GM12878 (cell line): ENCODE data around the gene SPC24. TPM values are rescaled to one million over a fixed set of nuclear protein-coding genes. Genes with fewer than 3 reads are reported as not detected.
A peak's percentile ranks its signal among the peaks of the same experiment; 100 is the strongest.

ENCODE experiments used
- ATAC-seq: fragments of 200-7000 bp; cut with Tn5 transposase; 3 replicates; pipeline ENCODE4 v1.9.1; 2020; ENCODE audit warnings: mild to moderate bottlenecking, moderate library complexity
- BruUV-seq: library from RNA; stranded (reverse); fragments of 400-500 nt; replicated peaks from 2 replicates; lab custom pipeline; 2021; lab: Mats Ljungman, UMichigan
- CTCF ChIA-PET: fragments of 300-600 bp; sonication (Branson Sonifier 250); formaldehyde crosslinking; extraction: SDS; loops from one replicate; lab custom pipeline; 2021; ENCODE audit warnings: inconsistent platforms; lab: Yijun Ruan, JAX
- POLR2A ChIA-PET: fragments of 350-600 bp; formaldehyde crosslinking; extraction: SDS; loops from one replicate; lab custom pipeline; 2021; ENCODE audit warnings: inconsistent platforms; lab: Charles Lee
- RAD21 ChIA-PET: fragments of 300-600 bp; sonication (Branson Sonifier 250); formaldehyde crosslinking; loops from one replicate; lab custom pipeline; 2023; ENCODE audit warnings: antibody characterized with exemption; ENCODE audit not compliant: unreplicated experiment; lab: Charles Lee
- SMC1A ChIA-PET: fragments of 300-600 bp; sonication (Branson Sonifier 250); formaldehyde crosslinking; loops from one replicate; lab custom pipeline; 2023; ENCODE audit not compliant: unreplicated experiment, uncharacterized antibody; lab: Charles Lee
- DNase-seq: peaks from one replicate; pipeline ENCODE4 v3.0.0-alpha.2; 2011; ENCODE audit warnings: low read depth, low spot score
- FAIRE-seq: peaks from 3 replicates; lab custom pipeline; 2011; peaks lifted over from hg19 to GRCh38; lab: Jason Lieb, UNC
- H2AFZ ChIP-seq: 2 replicates; pipeline ENCODE4 v1.6.0; 2011; ENCODE audit warnings: low read depth, low read length, control low read depth; ENCODE audit not compliant: control insufficient read depth
- H3K27ac ChIP-seq: 2 replicates; pipeline ENCODE4 v1.5.1; 2011; ENCODE audit warnings: control low read depth; ENCODE audit not compliant: control insufficient read depth, insufficient read depth
- H3K27me3 ChIP-seq, 2 experiments: replicated peaks in 1 of 2; 2 replicates each; pipeline versions ENCODE4 v1.6.0 to v1.6.1; 2011; ENCODE audit warnings: low read length in 1 of 2; ENCODE audit not compliant: control insufficient read depth in 2 of 2, insufficient read depth in 2 of 2
- H3K36me3 ChIP-seq, 2 experiments: 2 replicates each; pipeline ENCODE4 v1.5.1; 2011; ENCODE audit warnings: low read length in 1 of 2; ENCODE audit not compliant: control insufficient read depth in 2 of 2, insufficient read depth in 2 of 2
- H3K4me1 ChIP-seq: 2 replicates; pipeline ENCODE4 v1.6.1; 2011; ENCODE audit warnings: mild to moderate bottlenecking, low read length, moderate library complexity, mixed read lengths; ENCODE audit not compliant: control insufficient read depth, insufficient read depth
- H3K4me2 ChIP-seq: 2 replicates; pipeline ENCODE4 v1.6.0; 2011; ENCODE audit warnings: control low read depth; ENCODE audit not compliant: control insufficient read depth, insufficient read depth
- H3K4me3 ChIP-seq: fragments of 200-600 bp; sonication (generic); 2 replicates; pipeline ENCODE4 v1.5.1; 2016
- H3K79me2 ChIP-seq: 2 replicates; pipeline ENCODE4 v1.6.0; 2011; ENCODE audit warnings: low read length; ENCODE audit not compliant: control insufficient read depth, insufficient read depth
- H3K9ac ChIP-seq: 2 replicates; pipeline ENCODE4 v1.8.0; 2011; ENCODE audit warnings: low read length, control low read depth, mixed read lengths; ENCODE audit not compliant: control insufficient read depth, insufficient read depth
- H3K9me3 ChIP-seq: replicated peaks from 3 replicates; pipeline ENCODE4 v1.5.1; 2011; ENCODE audit warnings: mild to moderate bottlenecking, low read length; ENCODE audit not compliant: control insufficient read depth, insufficient read depth
- H4K20me1 ChIP-seq: 2 replicates; pipeline ENCODE4 v1.6.0; 2011; ENCODE audit not compliant: control insufficient read depth, insufficient read depth
- BHLHE40 ChIP-seq, 2 experiments: fragments of 450-650 bp in 1 of 2; IDR thresholded peaks; 2 replicates each; pipeline ENCODE4 v1.6.1; 2011 to 2017; ENCODE audit warnings: low read depth in 2 of 2, borderline replicate concordance in 1 of 2, improper control_type of control experiment in 1 of 2, low read length in 1 of 2, mild to moderate bottlenecking in 1 of 2
- CBX3 ChIP-seq: fragments of 200-600 bp; sonication (generic); IDR thresholded peaks from 2 replicates; pipeline ENCODE4 v1.6.1; 2016; ENCODE audit warnings: low read depth, borderline replicate concordance
- CHD4 ChIP-seq: fragments of 200-600 bp; sonication (generic); IDR thresholded peaks from 2 replicates; pipeline ENCODE4 v1.6.1; 2016; ENCODE audit warnings: mild to moderate bottlenecking
- MEF2B ChIP-seq: fragments of 450-650 bp; IDR thresholded peaks from 2 replicates; pipeline ENCODE4 v1.6.1; 2018; ENCODE audit warnings: mild to moderate bottlenecking, moderate library complexity; ENCODE audit not compliant: partially characterized antibody, poor library complexity, severe bottlenecking
- MTA2 ChIP-seq: fragments of 450-650 bp; IDR thresholded peaks from 2 replicates; pipeline ENCODE4 v1.6.1; 2016; ENCODE audit warnings: low read depth, mild to moderate bottlenecking, moderate library complexity
- MYB ChIP-seq: fragments of 150-350 bp; IDR thresholded peaks from 2 replicates; pipeline ENCODE4 v1.6.1; 2014; ENCODE audit warnings: mild to moderate bottlenecking, low read depth, low read length, borderline replicate concordance
- NFYA ChIP-seq: IDR thresholded peaks from 2 replicates; pipeline ENCODE4 v1.6.1; 2011; ENCODE audit warnings: low read depth, mild to moderate bottlenecking, low read length, improper control_type of control experiment, borderline replicate concordance
- POLR2AphosphoS2 ChIP-seq: IDR thresholded peaks from 2 replicates; pipeline ENCODE4 v1.6.1; 2011; ENCODE audit warnings: low read depth, mild to moderate bottlenecking, low read length, improper control_type of control experiment, moderate library complexity
- POU2F2 ChIP-seq: IDR thresholded peaks from 3 replicates; pipeline ENCODE4 v1.6.1; 2011; ENCODE audit warnings: low read depth, mild to moderate bottlenecking, low read length, borderline replicate concordance
- RAD21 ChIP-seq: IDR thresholded peaks from 2 replicates; pipeline ENCODE4 v1.6.1; 2011; ENCODE audit warnings: mild to moderate bottlenecking, low read depth, low read length, moderate library complexity; ENCODE audit not compliant: insufficient read depth
- SMAD5 ChIP-seq: IDR thresholded peaks from 2 replicates; pipeline ENCODE4 v1.6.1; 2016; ENCODE audit warnings: antibody characterized with exemption, low read depth
- SREBF1 ChIP-seq: IDR thresholded peaks from 2 replicates; pipeline ENCODE4 v1.6.1; 2012; ENCODE audit warnings: mild to moderate bottlenecking, low read length
- TBL1XR1 ChIP-seq: IDR thresholded peaks from 2 replicates; pipeline ENCODE4 v1.6.1; 2012; ENCODE audit warnings: low read depth, low read length, improper control_type of control experiment
- WGBS: methylation state at CpG from one replicate; pipeline ENCODE4 v1.1.6; 2016; ENCODE audit warnings: low lambda C conversion rate; ENCODE audit not compliant: insufficient replicate concordance, insufficient coverage; ENCODE audit errors: missing lambda C conversion rate; 5-methylcytosine and 5-hydroxymethylcytosine counted together
- in situ Hi-C: fragments of 300-500 bp; cut with MboI; formaldehyde crosslinking; loops from 9 replicates; pipeline ENCODE4 v1.14.3; 2018; ENCODE audit warnings: mixed read lengths
- intact Hi-C: fragments of 100-400 bp; cut with micrococcal nuclease; formaldehyde crosslinking; loops from one replicate; pipeline ENCODE4 v1.14.2; 2022; ENCODE audit not compliant: unreplicated experiment
- polyA plus RNA-seq, 11 experiments: library from polyadenylated mRNA; depleted of rRNA in 4 of 11; unstranded in 6 of 11; stranded (reverse) in 5 of 11; fragments of >200 nt; fragmentation: Nextera tagmentation in 4 of 11; fragmentation: Illumina TruSeq in 1 of 11; extraction: Ambion mirVana in 4 of 11; extraction: Trizol in 1 of 11; gene quantifications; 1 replicate in 1 of 11; 2 replicates in 10 of 11; pipeline versions ENCODE4 v1.2.1 to v1.2.3, GENCODE V29; 2011 to 2016; ENCODE audit warnings: inconsistent platforms in 2 of 11, missing spikeins in 2 of 11, low read depth in 1 of 11
- total RNA-seq, 4 experiments: library from RNA; depleted of rRNA in 3 of 4; stranded (reverse); fragments of >200 nt in 3 of 4; fragmentation: Illumina TruSeq in 1 of 4; extraction: Trizol in 1 of 4; gene quantifications; 2 replicates each; pipeline versions ENCODE4 v1.2.1 to v1.2.3, GENCODE V29; 2013 to 2021
- TF ChIP-seq, protein P1 (sequence below), 3 experiments: IDR thresholded peaks in 2 of 3; conservative IDR thresholded peaks in 1 of 3; 2 replicates each; pipeline ENCODE4 v1.5.1; 2011; ENCODE audit warnings: low read depth in 3 of 3, low read length in 3 of 3, mild to moderate bottlenecking in 3 of 3, control low read depth in 2 of 3, moderate library complexity in 2 of 3, inconsistent platforms in 1 of 3, mixed read lengths in 1 of 3; ENCODE audit not compliant: control insufficient read depth in 2 of 3, insufficient read depth in 1 of 3; ENCODE audit errors: extremely low read depth in 1 of 3
- TF ChIP-seq, protein P2 (sequence below): IDR thresholded peaks from 2 replicates; pipeline ENCODE4 v1.6.1; 2011; ENCODE audit warnings: borderline replicate concordance, low read depth, mild to moderate bottlenecking, moderate library complexity, mixed read lengths, low read length; ENCODE audit not compliant: insufficient read depth; ENCODE audit errors: extremely low read length
- TF ChIP-seq, protein P3 (sequence below): fragments of 450-650 bp; IDR thresholded peaks from 2 replicates; pipeline ENCODE4 v1.6.1; 2017; ENCODE audit warnings: mild to moderate bottlenecking, low read depth, inconsistent platforms; ENCODE audit not compliant: poor library complexity, severe bottlenecking

Gene SPC24
- total and polyA plus RNA-seq, 10 of the 15 experiments (the other 5 are each of a cell fraction or from before 2014, with no cell fraction given): 9.4 to 72.6 (median 40.7) TPM

DNA sequence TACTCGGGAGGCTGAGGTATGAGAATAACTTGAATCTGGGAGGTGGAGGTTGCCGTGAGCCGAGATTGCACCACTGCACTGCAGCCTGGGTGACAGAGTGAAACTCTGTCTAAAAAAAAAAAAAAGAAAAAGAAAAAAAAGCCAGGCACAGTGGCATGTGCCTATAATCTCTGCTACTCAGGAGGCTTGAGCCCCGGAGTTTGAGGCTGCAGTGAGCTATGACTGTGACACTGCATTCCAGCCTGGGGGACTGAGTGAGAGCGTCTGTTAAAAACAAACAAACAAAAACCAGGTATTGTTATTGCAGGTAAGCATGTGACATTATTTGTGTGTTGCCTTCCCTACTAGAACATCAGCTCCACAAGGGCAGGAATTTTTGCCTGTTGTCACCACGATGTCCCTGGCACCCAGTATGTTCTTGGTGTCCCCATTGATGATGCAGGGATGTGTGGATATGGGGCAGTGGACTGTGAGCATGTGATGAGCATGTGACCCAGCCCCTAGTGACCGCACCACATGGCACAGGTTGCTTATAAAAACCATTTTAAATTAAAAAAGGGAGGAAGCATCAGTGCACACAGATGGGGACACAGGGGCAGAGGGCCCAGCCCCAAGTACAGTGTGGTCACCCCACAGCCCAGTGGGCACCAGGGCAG, 43.3 kb upstream of the SPC24 start (continued):
- TF ChIP-seq, protein P1, sequence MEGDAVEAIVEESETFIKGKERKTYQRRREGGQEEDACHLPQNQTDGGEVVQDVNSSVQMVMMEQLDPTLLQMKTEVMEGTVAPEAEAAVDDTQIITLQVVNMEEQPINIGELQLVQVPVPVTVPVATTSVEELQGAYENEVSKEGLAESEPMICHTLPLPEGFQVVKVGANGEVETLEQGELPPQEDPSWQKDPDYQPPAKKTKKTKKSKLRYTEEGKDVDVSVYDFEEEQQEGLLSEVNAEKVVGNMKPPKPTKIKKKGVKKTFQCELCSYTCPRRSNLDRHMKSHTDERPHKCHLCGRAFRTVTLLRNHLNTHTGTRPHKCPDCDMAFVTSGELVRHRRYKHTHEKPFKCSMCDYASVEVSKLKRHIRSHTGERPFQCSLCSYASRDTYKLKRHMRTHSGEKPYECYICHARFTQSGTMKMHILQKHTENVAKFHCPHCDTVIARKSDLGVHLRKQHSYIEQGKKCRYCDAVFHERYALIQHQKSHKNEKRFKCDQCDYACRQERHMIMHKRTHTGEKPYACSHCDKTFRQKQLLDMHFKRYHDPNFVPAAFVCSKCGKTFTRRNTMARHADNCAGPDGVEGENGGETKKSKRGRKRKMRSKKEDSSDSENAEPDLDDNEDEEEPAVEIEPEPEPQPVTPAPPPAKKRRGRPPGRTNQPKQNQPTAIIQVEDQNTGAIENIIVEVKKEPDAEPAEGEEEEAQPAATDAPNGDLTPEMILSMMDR (IDR thresholded peaks at IDR 0.05 in 2 of 3, conservative IDR thresholded peaks at IDR 0.05 in 1 of 3; ENCODE audit: control insufficient read depth in 2 of 3, extremely low read depth in 1 of 3, insufficient read depth in 1 of 3, low read depth in 3 of 3, low read length in 3 of 3): no peak

DNA sequence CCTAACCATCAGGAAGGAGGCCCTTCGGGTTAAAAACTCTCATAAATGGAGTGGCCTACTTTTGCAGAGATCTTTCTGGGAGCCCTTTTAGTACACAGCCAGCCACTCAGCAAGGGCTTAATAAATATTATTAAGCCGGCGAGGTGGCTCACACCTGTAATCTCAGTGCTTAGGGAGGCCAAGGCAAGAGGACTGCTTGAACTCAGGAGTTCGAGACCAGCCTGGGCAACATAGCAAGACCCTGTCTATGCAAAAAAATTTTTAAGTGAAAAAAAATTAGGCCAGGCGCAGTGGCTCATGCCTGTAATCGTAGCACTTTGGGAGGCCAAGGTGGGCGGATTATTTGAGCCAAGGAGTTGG, 42.6 kb upstream of the SPC24 start:
- DNase-seq (no peak), FAIRE-seq (no peak), ATAC-seq (no peak)
- POLR2A ChIA-PET: interaction anchor here (0.5 to 0.9 kb wide), 5 partner anchors 8 to 248 kb away, joined by 3 to 5 read pairs (median 3); no protein-coding TSS in a partner anchor
- intact Hi-C loops: no loop called here
- Histone ChIP-seq H3K4me3 (peak overlapping the region; percentile 97; the same call in 1 of the 2 replicates), H3K27ac (no peak overlapping the region), H2AFZ (peak overlapping the region; percentile 8; the same call in 1 of the 2 replicates), H3K4me1 (peaks cover 11% of the 10 kb centered on the region), H3K79me2 (peaks cover 3% of the 10 kb centered on the region), H3K27me3 (no peaks in the 10 kb centered on the region), H3K9me3 (no peaks in the 10 kb centered on the region; the same call in 2 of the 3 replicates), H3K9ac (no peak overlapping the region), H3K4me2 (no peak overlapping the region; the same call in 1 of the 2 replicates), H4K20me1 (no peaks in the 10 kb centered on the region), H3K36me3 (no peaks in the 10 kb centered on the region; a peak in 1 of 4 replicates)
- BruUV-seq: no TSS peak
- RAD21 ChIA-PET: interaction anchor here (0.7 to 1.5 kb wide), 4 partner anchors 8 to 162 kb away, joined by 3 to 6 read pairs (median 4); no protein-coding TSS in a partner anchor
- SMC1A ChIA-PET: interaction anchor here (1.7 kb wide), 1 partner anchor 42 kb away, joined by 7 read pairs; the partner anchor contains the start of gene SPC24
- CTCF ChIA-PET: interaction anchor here (0.7 kb wide), 1 partner anchor 93 kb away, joined by 4 read pairs; no protein-coding TSS in a partner anchor
- TF ChIP-seq CHD4 (no peak), POLR2AphosphoS2 (no peak), BHLHE40 (IDR thresholded peaks at IDR 0.05; ENCODE audit: borderline replicate concordance in 1 of 2, low read depth in 2 of 2, low read length in 1 of 2) (no peak), POU2F2 (no peak), MTA2 (no peak), MEF2B (no peak), CBX3 (no peak), SMAD5 (no peak), RAD21 (no peak), SREBF1 (no peak), MYB (no peak), TBL1XR1 (no peak), NFYA (no peak)
- TF ChIP-seq, protein P2, sequence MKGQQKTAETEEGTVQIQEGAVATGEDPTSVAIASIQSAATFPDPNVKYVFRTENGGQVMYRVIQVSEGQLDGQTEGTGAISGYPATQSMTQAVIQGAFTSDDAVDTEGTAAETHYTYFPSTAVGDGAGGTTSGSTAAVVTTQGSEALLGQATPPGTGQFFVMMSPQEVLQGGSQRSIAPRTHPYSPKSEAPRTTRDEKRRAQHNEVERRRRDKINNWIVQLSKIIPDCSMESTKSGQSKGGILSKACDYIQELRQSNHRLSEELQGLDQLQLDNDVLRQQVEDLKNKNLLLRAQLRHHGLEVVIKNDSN: no peak
- TF ChIP-seq, protein P3, sequence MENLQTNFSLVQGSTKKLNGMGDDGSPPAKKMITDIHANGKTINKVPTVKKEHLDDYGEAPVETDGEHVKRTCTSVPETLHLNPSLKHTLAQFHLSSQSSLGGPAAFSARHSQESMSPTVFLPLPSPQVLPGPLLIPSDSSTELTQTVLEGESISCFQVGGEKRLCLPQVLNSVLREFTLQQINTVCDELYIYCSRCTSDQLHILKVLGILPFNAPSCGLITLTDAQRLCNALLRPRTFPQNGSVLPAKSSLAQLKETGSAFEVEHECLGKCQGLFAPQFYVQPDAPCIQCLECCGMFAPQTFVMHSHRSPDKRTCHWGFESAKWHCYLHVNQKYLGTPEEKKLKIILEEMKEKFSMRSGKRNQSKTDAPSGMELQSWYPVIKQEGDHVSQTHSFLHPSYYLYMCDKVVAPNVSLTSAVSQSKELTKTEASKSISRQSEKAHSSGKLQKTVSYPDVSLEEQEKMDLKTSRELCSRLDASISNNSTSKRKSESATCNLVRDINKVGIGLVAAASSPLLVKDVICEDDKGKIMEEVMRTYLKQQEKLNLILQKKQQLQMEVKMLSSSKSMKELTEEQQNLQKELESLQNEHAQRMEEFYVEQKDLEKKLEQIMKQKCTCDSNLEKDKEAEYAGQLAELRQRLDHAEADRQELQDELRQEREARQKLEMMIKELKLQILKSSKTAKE: no peak
- in situ Hi-C loops: no loop called here
- 86% methylated on average over 7 of the region's 7 CpGs for WGBS
